ENCODE results near the gene DNAI7. TPM values are rescaled to one million over a fixed set of nuclear protein-coding genes. Genes with fewer than 3 reads are reported as not detected.

DNAI7 gene
- total and polyA plus RNA-seq, 2 of the 13 experiments (the other 11 are each of a cell fraction or from before 2014, with no cell fraction given), result 0.04 to 0.25 TPM

- TF ChIP-seq ZNF512 (CRISPR knock-in tag; IDR thresholded peaks at IDR 0.05) (no peak), SRY (CRISPR knock-in tag; IDR thresholded peaks at IDR 0.05) (no peak), ZSCAN25 (CRISPR knock-in tag; IDR thresholded peaks at IDR 0.05) (0 out of 2 replicates have a peak, but pooled peaks have one; percentile 23), ZBTB21 (CRISPR knock-in tag; IDR thresholded peaks at IDR 0.05) (no peak), HDAC1 (CRISPR knock-in tag; IDR thresholded peaks at IDR 0.05) (peak; percentile 71; the same call in 1 of the 2 replicates), CREB1 (IDR thresholded peaks at IDR 0.05) (0 out of 2 replicates have a peak, but pooled peaks have one; percentile 30), CREB1 (CRISPR knock-in tag; IDR thresholded peaks at IDR 0.05) (peak; percentile 47), CHD4 (IDR thresholded peaks at IDR 0.05; ENCODE audit: borderline replicate concordance, low read length) (no peak), TAF15 (IDR thresholded peaks at IDR 0.05; ENCODE audit: low read depth, low read length, poor library complexity, severe bottlenecking) (no peak), ATF3 (CRISPR knock-in tag; IDR thresholded peaks at IDR 0.05) (0 out of 2 replicates have a peak, but pooled peaks have one; percentile 11), HNF1B (CRISPR knock-in tag; IDR thresholded peaks at IDR 0.05) (peak; percentile 73; the same call in 1 of the 2 replicates)
Measured at GRCh38 chr12:25195056-25195971, at the start of gene DNAI7, which contains the start of gene ETFRF1 (continued).
